HCT116 (cell line): Measurements from ENCODE around the gene ARMH4. TPM values are rescaled to one million over a fixed set of nuclear protein-coding genes. Genes with fewer than 3 reads are reported as not detected.

Source experiments
- ATAC-seq: fragments of 200-7000 bp; cut with Tn5 transposase; 2 replicates; pipeline ENCODE4 v1.9.1; 2020; ENCODE audit warnings: mild to moderate bottlenecking, moderate library complexity
- BruUV-seq: library from RNA; stranded (reverse); fragments of 400-500 nt; replicated peaks from 2 replicates; lab custom pipeline; 2021; lab: Mats Ljungman, UMichigan
- CTCF ChIA-PET: fragments of 300-600 bp; sonication (Branson Sonifier 250); formaldehyde crosslinking; loops from one replicate; lab custom pipeline; 2021; ENCODE audit warnings: antibody characterized with exemption; lab: Charles Lee
- POLR2A ChIA-PET: fragments of 300-600, 350-600 bp; sonication (Branson Sonifier 250); formaldehyde crosslinking; loops from one replicate; lab custom pipeline; 2021; ENCODE audit warnings: antibody characterized with exemption; lab: Charles Lee
- RAD21 ChIA-PET, 2 experiments: fragments of 300-600 bp; sonication (Branson Sonifier 250); formaldehyde crosslinking; loops; one replicate each; lab custom pipeline; 2023; ENCODE audit warnings: low total read pairs in 2 of 2; ENCODE audit not compliant: uncharacterized antibody in 2 of 2, unreplicated experiment in 2 of 2, low non-redundant PET in 1 of 2; lab: Charles Lee
- DNase-seq: peaks from one replicate; pipeline ENCODE4 v3.0.0-alpha.2; 2010; ENCODE audit warnings: low read depth, low spot score
- H2AFZ ChIP-seq: fragments of 200-600 bp; shearing (Covaris generic), sonication (generic); 2 replicates; pipeline ENCODE4 v1.6.1; 2017; ENCODE audit warnings: low read depth, mixed run types, mixed read lengths, antibody characterized with exemption, low read length; ENCODE audit not compliant: poor library complexity, severe bottlenecking
- H3K27ac ChIP-seq: 2 replicates; pipeline ENCODE4 v1.5.1; 2012; ENCODE audit warnings: low read depth, low read length
- H3K27me3 ChIP-seq: fragments of 200-600 bp; sonication (generic); 2 replicates; pipeline ENCODE4 v1.6.1; 2016; ENCODE audit warnings: mixed run types, low read length, mixed read lengths; ENCODE audit not compliant: insufficient read depth
- H3K36me3 ChIP-seq, 2 experiments: fragments of 200-500 bp in 1 of 2; fragments of 200-600 bp in 1 of 2; sonication (Bioruptor generic) in 1 of 2; sonication (generic) in 1 of 2; 2 replicates each; pipeline versions ENCODE4 v1.5.1 to v1.6.1; 2014 to 2016; ENCODE audit warnings: low read length in 2 of 2, inconsistent platforms in 1 of 2, mixed read lengths in 1 of 2, mixed run types in 1 of 2; ENCODE audit not compliant: insufficient read depth in 2 of 2, control insufficient read depth in 1 of 2
- H3K4me1 ChIP-seq, 2 experiments: fragments of 200-600 bp in 1 of 2; sonication (generic) in 1 of 2; 2 replicates each; pipeline versions ENCODE4 v1.5.1 to v1.6.1; 2012 to 2017; ENCODE audit warnings: low read length in 2 of 2, inconsistent platforms in 1 of 2, mild to moderate bottlenecking in 1 of 2, mixed read lengths in 1 of 2, mixed run types in 1 of 2, moderate library complexity in 1 of 2; ENCODE audit not compliant: insufficient read depth in 2 of 2, control insufficient read depth in 1 of 2
- H3K4me2 ChIP-seq: fragments of 200-600 bp; sonication (generic); 2 replicates; pipeline ENCODE4 v1.6.1; 2017; ENCODE audit warnings: mixed run types, low read length, mixed read lengths
- H3K4me3 ChIP-seq, 2 experiments: fragments of 200-600 bp in 1 of 2; sonication (generic) in 1 of 2; replicated peaks in 1 of 2; 2 replicates each; pipeline ENCODE4 v1.5.1; 2011 to 2016; ENCODE audit warnings: low read length in 2 of 2, control low read depth in 1 of 2, low read depth in 1 of 2, mild to moderate bottlenecking in 1 of 2, mixed read lengths in 1 of 2, mixed run types in 1 of 2
- H3K79me2 ChIP-seq: fragments of 200-600 bp; sonication (generic); 2 replicates; pipeline ENCODE4 v1.6.1; 2017; ENCODE audit warnings: mild to moderate bottlenecking, mixed run types, low read length, moderate library complexity, mixed read lengths; ENCODE audit not compliant: insufficient read depth
- H3K9ac ChIP-seq: fragments of 200-600 bp; sonication (generic); 2 replicates; pipeline ENCODE4 v1.6.1; 2016; ENCODE audit warnings: low read length, mixed read lengths
- H3K9me2 ChIP-seq: fragments of 200-600 bp; sonication (generic), shearing (Covaris generic); 2 replicates; pipeline ENCODE4 v1.6.1; 2017; ENCODE audit warnings: mixed run types, mild to moderate bottlenecking, moderate library complexity; ENCODE audit not compliant: insufficient read depth
- H3K9me3 ChIP-seq, 2 experiments: fragments of 200-500 bp in 1 of 2; fragments of 200-600 bp in 1 of 2; sonication (Bioruptor generic) in 1 of 2; sonication (generic) in 1 of 2; 2 replicates each; pipeline ENCODE4 v1.6.1; 2014 to 2017; ENCODE audit warnings: low read length in 2 of 2, mixed read lengths in 2 of 2, inconsistent platforms in 1 of 2, low read depth in 1 of 2, mild to moderate bottlenecking in 1 of 2, mixed run types in 1 of 2, moderate library complexity in 1 of 2; ENCODE audit not compliant: control insufficient read depth in 1 of 2, insufficient read depth in 1 of 2
- H4K20me1 ChIP-seq: fragments of 200-600 bp; sonication (generic), shearing (Covaris generic); 2 replicates; pipeline ENCODE4 v1.6.1; 2017; ENCODE audit warnings: mixed run types, mild to moderate bottlenecking, moderate library complexity; ENCODE audit not compliant: insufficient read depth
- EGR1 ChIP-seq: IDR thresholded peaks from 2 replicates; pipeline ENCODE4 v1.6.1; 2012; ENCODE audit warnings: low read depth
- ELF1 ChIP-seq: IDR thresholded peaks from 2 replicates; pipeline ENCODE4 v1.6.1; 2012; ENCODE audit warnings: low read depth, borderline replicate concordance
- EZH2 ChIP-seq: fragments of 200-600 bp; sonication (generic); IDR thresholded peaks from 2 replicates; pipeline ENCODE4 v1.6.1; 2017; ENCODE audit warnings: antibody characterized with exemption, mixed run types
- EZH2phosphoT487 ChIP-seq: fragments of 200-600 bp; IDR thresholded peaks from 2 replicates; pipeline ENCODE4 v1.6.1; 2018; ENCODE audit warnings: antibody characterized with exemption, borderline replicate concordance
- POLR2AphosphoS5 ChIP-seq: IDR thresholded peaks from 2 replicates; pipeline ENCODE4 v1.6.1; 2011; ENCODE audit warnings: mild to moderate bottlenecking, low read depth, low read length, moderate library complexity
- RAD21 ChIP-seq: IDR thresholded peaks from 2 replicates; pipeline ENCODE4 v1.6.1; 2012; ENCODE audit warnings: low read depth, mild to moderate bottlenecking
- SP1 ChIP-seq: IDR thresholded peaks from 2 replicates; pipeline ENCODE4 v1.6.1; 2012; ENCODE audit warnings: low read depth
- SRF ChIP-seq: IDR thresholded peaks from 2 replicates; pipeline ENCODE4 v1.6.1; 2012; ENCODE audit warnings: low read depth
- TCF7L2 ChIP-seq: IDR thresholded peaks from 2 replicates; pipeline ENCODE4 v1.7.0; 2011; ENCODE audit warnings: borderline replicate concordance, inconsistent platforms; ENCODE audit not compliant: insufficient read depth, insufficient read length; ENCODE audit errors: extremely low read depth
- intact Hi-C: fragments of 100-400 bp; cut with micrococcal nuclease; formaldehyde crosslinking; loops from 2 replicates; pipeline ENCODE4 v1.10.0; 2022
- total RNA-seq: library from RNA; stranded (reverse); gene quantifications from one replicate; pipeline ENCODE4 v1.2.1, GENCODE V29; 2021; ENCODE audit not compliant: unreplicated experiment
- TF ChIP-seq, protein P1 (sequence below): IDR thresholded peaks from 2 replicates; pipeline ENCODE4 v1.6.1; 2012; ENCODE audit warnings: low read depth
- TF ChIP-seq, protein P2 (sequence below): IDR thresholded peaks from 2 replicates; pipeline ENCODE4 v1.6.1; 2011; ENCODE audit warnings: mild to moderate bottlenecking, low read length, moderate library complexity; ENCODE audit not compliant: insufficient replicate concordance; ENCODE audit errors: extremely low read depth

ARMH4 gene
- total RNA-seq, 1 experiment from 2014 or later: 1.7 TPM

DNA sequence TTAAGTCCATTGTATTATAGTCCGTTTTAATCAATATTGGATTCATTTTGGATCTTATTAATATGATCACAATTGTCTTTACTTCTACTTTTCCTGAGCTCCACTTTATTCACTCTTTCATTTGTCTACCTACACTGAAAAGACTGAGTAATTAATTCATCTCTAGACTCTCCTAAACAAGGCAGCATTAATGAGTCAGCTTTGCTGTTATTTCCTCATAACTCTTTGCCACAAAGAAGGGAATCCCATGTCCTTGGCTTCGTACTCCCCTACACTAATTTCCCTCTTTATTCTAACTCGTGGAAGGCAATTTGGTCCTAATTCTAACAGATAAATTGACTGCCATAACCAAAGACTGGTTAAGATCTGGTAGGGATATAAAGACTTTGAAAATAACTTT lies 91.9 kb downstream of the ARMH4 start:
- DNase-seq (no peak), ATAC-seq (no peak)
- Histone ChIP-seq H3K36me3 (no peaks in the 10 kb centered on the region), H3K27ac (no peak overlapping the region), H3K4me3 (no peak overlapping the region), H3K79me2 (no peaks in the 10 kb centered on the region), H3K9ac (no peak overlapping the region), H3K4me1 (no peaks in the 10 kb centered on the region), H3K9me2 (no peaks in the 10 kb centered on the region), H3K4me2 (no peak overlapping the region), H3K9me3 (no peaks in the 10 kb centered on the region), H4K20me1 (no peaks in the 10 kb centered on the region), H3K27me3 (peaks cover 24% of the 10 kb centered on the region; the same call in 1 of the 2 replicates), H2AFZ (no peak overlapping the region)
- ChIA-PET CTCF (no interaction called here), RAD21 (no interaction called here), POLR2A (no interaction called here)
- intact Hi-C loops: no loop called here
- no TSS peak for BruUV-seq
- no peak for TF ChIP-seq SRF
- no peak for TF ChIP-seq SP1
- no peak for TF ChIP-seq RAD21
- no peak for TF ChIP-seq ELF1
- TF ChIP-seq, protein P1, sequence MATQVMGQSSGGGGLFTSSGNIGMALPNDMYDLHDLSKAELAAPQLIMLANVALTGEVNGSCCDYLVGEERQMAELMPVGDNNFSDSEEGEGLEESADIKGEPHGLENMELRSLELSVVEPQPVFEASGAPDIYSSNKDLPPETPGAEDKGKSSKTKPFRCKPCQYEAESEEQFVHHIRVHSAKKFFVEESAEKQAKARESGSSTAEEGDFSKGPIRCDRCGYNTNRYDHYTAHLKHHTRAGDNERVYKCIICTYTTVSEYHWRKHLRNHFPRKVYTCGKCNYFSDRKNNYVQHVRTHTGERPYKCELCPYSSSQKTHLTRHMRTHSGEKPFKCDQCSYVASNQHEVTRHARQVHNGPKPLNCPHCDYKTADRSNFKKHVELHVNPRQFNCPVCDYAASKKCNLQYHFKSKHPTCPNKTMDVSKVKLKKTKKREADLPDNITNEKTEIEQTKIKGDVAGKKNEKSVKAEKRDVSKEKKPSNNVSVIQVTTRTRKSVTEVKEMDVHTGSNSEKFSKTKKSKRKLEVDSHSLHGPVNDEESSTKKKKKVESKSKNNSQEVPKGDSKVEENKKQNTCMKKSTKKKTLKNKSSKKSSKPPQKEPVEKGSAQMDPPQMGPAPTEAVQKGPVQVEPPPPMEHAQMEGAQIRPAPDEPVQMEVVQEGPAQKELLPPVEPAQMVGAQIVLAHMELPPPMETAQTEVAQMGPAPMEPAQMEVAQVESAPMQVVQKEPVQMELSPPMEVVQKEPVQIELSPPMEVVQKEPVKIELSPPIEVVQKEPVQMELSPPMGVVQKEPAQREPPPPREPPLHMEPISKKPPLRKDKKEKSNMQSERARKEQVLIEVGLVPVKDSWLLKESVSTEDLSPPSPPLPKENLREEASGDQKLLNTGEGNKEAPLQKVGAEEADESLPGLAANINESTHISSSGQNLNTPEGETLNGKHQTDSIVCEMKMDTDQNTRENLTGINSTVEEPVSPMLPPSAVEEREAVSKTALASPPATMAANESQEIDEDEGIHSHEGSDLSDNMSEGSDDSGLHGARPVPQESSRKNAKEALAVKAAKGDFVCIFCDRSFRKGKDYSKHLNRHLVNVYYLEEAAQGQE: no peak

DNA sequence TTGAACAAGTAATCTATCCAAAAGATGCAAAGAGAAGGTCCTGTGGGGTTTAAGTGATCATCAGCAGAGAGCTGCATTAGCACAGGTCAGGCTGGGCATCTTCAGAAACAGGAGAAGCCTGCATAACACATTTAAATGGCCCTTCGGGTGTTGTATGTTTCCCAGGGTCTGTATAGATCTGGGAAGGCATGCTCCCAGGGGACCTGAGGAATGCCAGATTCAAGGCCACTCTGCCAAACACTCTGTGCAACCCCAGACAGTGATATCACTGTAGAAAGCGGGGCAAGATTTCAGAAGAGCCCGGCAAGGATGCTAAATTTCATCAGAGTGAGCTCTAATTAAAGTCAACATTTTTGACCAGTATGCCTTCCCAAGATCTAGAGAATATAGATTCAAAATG lies 92.9 kb downstream of the ARMH4 start:
- H3K9ac ChIP-seq: no peak overlapping the region
- no peak overlapping the region for H3K27ac ChIP-seq
- H3K36me3 ChIP-seq: no peaks in the 10 kb centered on the region
- H3K9me3 ChIP-seq: no peaks in the 10 kb centered on the region
- no peaks in the 10 kb centered on the region for H3K9me2 ChIP-seq
- no peak for DNase-seq
- H3K79me2 ChIP-seq: no peaks in the 10 kb centered on the region
- no peak overlapping the region for H3K4me2 ChIP-seq
- no peak overlapping the region for H3K4me3 ChIP-seq
- H2AFZ ChIP-seq: no peak overlapping the region
- peaks cover 24% of the 10 kb centered on the region; the same call in 1 of the 2 replicates for H3K27me3 ChIP-seq
- RAD21 ChIA-PET: no interaction called here
- CTCF ChIA-PET: no interaction called here
- BruUV-seq: no TSS peak
- ATAC-seq: no peak
- H4K20me1 ChIP-seq: no peaks in the 10 kb centered on the region
- POLR2A ChIA-PET: no interaction called here
- intact Hi-C loops: no loop called here
- no peaks in the 10 kb centered on the region for H3K4me1 ChIP-seq
- TF ChIP-seq EGR1 (no peak), POLR2AphosphoS5 (no peak), TCF7L2 (no peak), ELF1 (no peak), EZH2phosphoT487 (no peak), SRF (no peak), EZH2 (no peak)
- TF ChIP-seq, protein P2, sequence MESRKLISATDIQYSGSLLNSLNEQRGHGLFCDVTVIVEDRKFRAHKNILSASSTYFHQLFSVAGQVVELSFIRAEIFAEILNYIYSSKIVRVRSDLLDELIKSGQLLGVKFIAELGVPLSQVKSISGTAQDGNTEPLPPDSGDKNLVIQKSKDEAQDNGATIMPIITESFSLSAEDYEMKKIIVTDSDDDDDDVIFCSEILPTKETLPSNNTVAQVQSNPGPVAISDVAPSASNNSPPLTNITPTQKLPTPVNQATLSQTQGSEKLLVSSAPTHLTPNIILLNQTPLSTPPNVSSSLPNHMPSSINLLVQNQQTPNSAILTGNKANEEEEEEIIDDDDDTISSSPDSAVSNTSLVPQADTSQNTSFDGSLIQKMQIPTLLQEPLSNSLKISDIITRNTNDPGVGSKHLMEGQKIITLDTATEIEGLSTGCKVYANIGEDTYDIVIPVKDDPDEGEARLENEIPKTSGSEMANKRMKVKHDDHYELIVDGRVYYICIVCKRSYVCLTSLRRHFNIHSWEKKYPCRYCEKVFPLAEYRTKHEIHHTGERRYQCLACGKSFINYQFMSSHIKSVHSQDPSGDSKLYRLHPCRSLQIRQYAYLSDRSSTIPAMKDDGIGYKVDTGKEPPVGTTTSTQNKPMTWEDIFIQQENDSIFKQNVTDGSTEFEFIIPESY: no peak
- TF ChIP-seq, protein P1: no peak
